GM18951 (cell line): ENCODE results near the gene WWOX.

ENCODE experiments used
- POLR2A ChIP-seq: IDR thresholded peaks from 4 replicates; pipeline ENCODE4 v1.6.1; 2011; ENCODE audit warnings: mild to moderate bottlenecking; ENCODE audit not compliant: insufficient read length, insufficient read depth; ENCODE audit errors: extremely low read depth
- in situ Hi-C: fragments of 300-500 bp; cut with MboI; formaldehyde crosslinking; loops from one replicate; pipeline ENCODE4 v1.12.0; 2022; ENCODE audit warnings: low sequenced_read_pairs, mixed read lengths, inconsistent platforms; ENCODE audit not compliant: unreplicated experiment

WWOX gene

GRCh38 chr16:78528265-78528664 is 428.8 kb downstream of the WWOX start:
- in situ Hi-C loops: no loop called here
- TF ChIP-seq POLR2A: no peak

GRCh38 chr16:78529881-78530280 is 430.4 kb downstream of the WWOX start:
- in situ Hi-C loops: no loop called here
- no peak for TF ChIP-seq POLR2A

- in situ Hi-C loops: no loop called here
- TF ChIP-seq POLR2A: no peak
These were observed 430.8 kb downstream of the WWOX start for GRCh38 chr16:78530283-78530682.

GRCh38 chr16:78535098-78535497 is 435.6 kb downstream of the WWOX start:
- in situ Hi-C loops: no loop called here

GRCh38 chr16:78537511-78537910 is 438.1 kb downstream of the WWOX start:
- no peak for TF ChIP-seq POLR2A
- in situ Hi-C loops: no loop called here

More at GRCh38 chr16:78535098-78535497, 435.6 kb downstream of the WWOX start:
- TF ChIP-seq POLR2A: no peak

GRCh38 chr16:78538292-78538691 is 438.8 kb downstream of the WWOX start:
- in situ Hi-C loops: no loop called here

GRCh38 chr16:78538919-78539318 is 439.5 kb downstream of the WWOX start:
- no peak for TF ChIP-seq POLR2A
- in situ Hi-C loops: no loop called here

More at GRCh38 chr16:78538292-78538691, 438.8 kb downstream of the WWOX start:
- TF ChIP-seq POLR2A: no peak

- in situ Hi-C loops: no loop called here
- no peak for TF ChIP-seq POLR2A
These were observed 443.0 kb downstream of the WWOX start for GRCh38 chr16:78542419-78542818.

GRCh38 chr16:78543023-78543422 is 443.6 kb downstream of the WWOX start:
- in situ Hi-C loops: no loop called here
- no peak for TF ChIP-seq POLR2A

- in situ Hi-C loops: no loop called here
- TF ChIP-seq POLR2A: no peak
These were observed 449.9 kb downstream of the WWOX start for GRCh38 chr16:78549366-78549765.

GRCh38 chr16:78551487-78552085 is 452.1 kb downstream of the WWOX start:
- TF ChIP-seq POLR2A: no peak
- in situ Hi-C loops: no loop called here

GRCh38 chr16:78552106-78552675 is 452.7 kb downstream of the WWOX start:
- in situ Hi-C loops: no loop called here
- TF ChIP-seq POLR2A: no peak

GRCh38 chr16:78552716-78553115 is 453.3 kb downstream of the WWOX start:
- in situ Hi-C loops: no loop called here
- TF ChIP-seq POLR2A: no peak

GRCh38 chr16:78553268-78554039 is 454.0 kb downstream of the WWOX start:
- TF ChIP-seq POLR2A: no peak

GRCh38 chr16:78556421-78556820 is 457.0 kb downstream of the WWOX start:
- in situ Hi-C loops: no loop called here

More at GRCh38 chr16:78553268-78554039, 454.0 kb downstream of the WWOX start:
- in situ Hi-C loops: no loop called here

More at GRCh38 chr16:78556421-78556820, 457.0 kb downstream of the WWOX start:
- no peak for TF ChIP-seq POLR2A
